GM19238 (cell line): ENCODE results near the gene ZNF525.
"Not testable (repeated sequence)": the region's sequence is repeated elsewhere in the genome, so short reads cannot be mapped to it uniquely, and the experiment has no call there.

ENCODE experiments used
- DNase-seq: peaks from one replicate; pipeline ENCODE4 v3.0.0; 2011; ENCODE audit warnings: low spot score; ENCODE audit not compliant: insufficient read length

The ZNF525 gene

GRCh38 chr19:53395840-53396524 is 30.5 kb downstream of the ZNF525 start:
- DNase-seq: not testable (repeated sequence)

- no peak for DNase-seq
Observed at GRCh38 chr19:53396525-53396868, 31.0 kb downstream of the ZNF525 start.

DNA sequence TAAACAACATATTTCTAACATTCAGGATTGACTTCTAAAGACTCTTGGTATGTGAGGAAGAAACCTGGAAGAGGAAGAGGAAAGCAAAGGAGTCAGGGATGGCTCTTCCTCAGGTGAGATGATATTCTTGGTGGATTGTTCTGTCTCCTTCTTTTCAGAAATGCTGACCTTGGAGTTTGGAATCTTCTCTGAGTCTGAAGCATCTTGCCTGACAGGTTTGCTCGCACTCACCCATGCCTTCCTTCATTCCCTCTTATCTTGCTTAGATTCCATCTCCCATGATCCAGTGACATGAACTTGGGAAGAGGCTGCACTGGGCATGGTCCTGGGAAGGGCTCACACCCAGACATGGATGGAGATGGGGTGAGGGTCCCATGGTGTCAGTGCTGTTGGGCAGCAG is 32.4 kb downstream of the ZNF525 start:
- DNase-seq: not testable (repeated sequence)

- DNase-seq: no peak
Observed at GRCh38 chr19:53409505-53410204, 44.1 kb downstream of the ZNF525 start.

GRCh38 chr19:53420520-53421315 is 55.2 kb downstream of the ZNF525 start:
- not testable (repeated sequence) for DNase-seq

- no peak for DNase-seq
Observed at GRCh38 chr19:53422551-53422950, 57.0 kb downstream of the ZNF525 start.

DNA sequence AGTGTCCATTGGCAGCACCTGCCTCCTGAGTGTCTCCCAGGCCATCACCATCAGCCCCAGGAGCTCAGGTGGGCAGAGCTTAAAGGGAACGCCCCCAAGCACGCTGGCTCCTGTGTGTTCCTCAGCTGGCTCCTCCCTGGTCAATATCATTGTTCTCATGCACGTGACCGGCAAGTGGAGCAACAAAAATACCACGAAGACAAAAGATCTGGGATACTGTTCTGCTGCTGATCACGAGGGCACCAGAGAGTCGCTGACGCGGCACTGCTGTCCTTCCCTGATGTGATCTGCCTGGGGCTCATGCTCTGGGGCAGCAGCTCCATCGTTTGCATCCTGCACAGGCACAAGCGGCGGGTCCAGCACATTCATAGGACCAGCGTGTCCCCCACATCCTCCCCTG is 57.6 kb downstream of the ZNF525 start:
- DNase-seq: not testable (repeated sequence)

DNA sequence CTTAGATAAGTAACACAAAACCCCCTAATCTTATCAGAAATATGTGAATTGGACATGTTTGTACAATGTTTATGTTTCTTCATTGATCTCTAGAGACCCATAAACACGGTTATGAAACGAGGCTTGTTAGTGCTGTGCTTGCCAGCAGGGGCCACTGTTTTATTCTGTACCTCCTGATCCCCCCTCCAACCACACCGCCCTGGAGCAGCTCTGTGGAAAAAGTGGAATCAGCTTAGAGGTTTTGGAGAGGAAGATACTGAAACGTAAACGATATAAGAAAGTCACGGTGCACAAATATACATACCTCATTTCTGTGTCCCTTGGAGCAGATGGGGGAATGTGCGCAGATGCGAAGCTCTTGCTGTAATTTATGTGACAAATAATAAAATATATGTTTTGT is 58.2 kb downstream of the ZNF525 start:
- DNase-seq: not testable (repeated sequence)

DNA sequence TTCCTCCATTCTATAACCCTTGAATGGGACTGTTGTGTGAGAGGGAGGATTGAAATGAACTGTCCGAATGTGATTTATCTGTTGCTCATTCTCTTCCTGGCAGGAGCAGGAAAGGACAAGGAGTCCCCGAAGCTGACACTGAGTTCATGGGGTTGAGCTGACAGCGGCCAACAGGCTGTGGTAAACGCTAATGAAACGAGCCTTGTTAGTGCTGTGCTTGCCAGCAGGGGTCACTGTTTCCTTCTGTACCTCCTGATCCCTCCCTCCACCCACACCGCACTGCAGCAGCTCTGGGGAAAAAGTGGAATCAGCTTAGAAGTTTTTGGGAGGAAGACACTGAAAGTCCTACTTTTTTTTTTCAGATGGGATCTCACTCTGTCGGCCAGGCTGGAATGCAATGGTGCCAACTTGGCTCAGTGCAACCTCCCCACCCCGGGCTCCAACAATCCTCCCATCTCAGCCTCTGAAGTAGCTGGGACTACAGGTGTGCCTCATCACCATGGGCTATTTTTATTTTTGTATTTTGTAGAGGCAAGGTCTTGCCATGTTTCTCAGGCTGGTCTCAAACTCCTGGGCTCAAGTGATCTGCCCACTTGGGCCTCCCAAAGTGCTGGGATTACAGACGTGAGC is 59.6 kb downstream of the ZNF525 start:
- peak; percentile 8 for DNase-seq

- DNase-seq: peak; percentile 72
Observed at GRCh38 chr19:53431399-53432087, 66.0 kb downstream of the ZNF525 start, which contains the start of gene ZNF761. ZNF761 (plus strand) TSS chr19:53431984; CDS start chr19:53447269, 15,285 bp downstream.

GRCh38 chr19:53432088-53432661 is 66.7 kb downstream of the ZNF525 start:
- peak; percentile 5 for DNase-seq
